ENCODE data around the gene SESTD1. TPM values are rescaled to one million over a fixed set of nuclear protein-coding genes. Genes with fewer than 3 reads are reported as not detected.
A peak's percentile ranks its signal among the peaks of the same experiment; 100 is the strongest.

Gene SESTD1
- total RNA-seq, 6 donors from 2014 or later, result 38.0 to 108 (median 92.4) TPM

DNA sequence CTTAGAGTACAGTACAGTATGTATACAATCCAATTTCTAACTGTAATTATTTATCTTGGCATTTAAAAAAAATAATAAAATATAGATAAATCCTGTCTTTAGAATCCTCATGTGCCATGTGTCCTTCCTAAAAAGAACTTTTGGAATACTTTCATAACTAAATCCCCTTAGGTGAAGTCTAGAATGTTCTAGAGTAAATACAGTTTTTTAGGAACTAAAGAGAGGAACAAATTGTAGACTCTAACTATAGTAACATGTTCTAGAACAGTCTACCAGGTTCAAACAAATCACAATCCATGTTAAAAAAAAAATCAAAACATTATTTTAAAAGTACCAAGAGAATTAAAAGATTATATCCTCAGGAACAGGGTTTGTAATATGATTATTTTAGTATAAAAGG lies 134.1 kb downstream of the SESTD1 start:
- H3K4me1 ChIP-seq, result no peaks in the 10 kb centered on the region
- TF ChIP-seq EP300 (IDR thresholded peaks at IDR 0.05), result no peak
- DNase-seq, result no peak
- no peaks in the 10 kb centered on the region for H3K27me3 ChIP-seq
- no peak for ATAC-seq (ENCODE audit: low FRiP score in 2 of 2)
- H3K27ac ChIP-seq, result no peak overlapping the region
- no peak overlapping the region for H3K4me3 ChIP-seq
- peaks cover 0 to 20% (median 0%) of the 10 kb centered on the region in 4 donors for H3K36me3 ChIP-seq
- H3K9me3 ChIP-seq, result no peaks in the 10 kb centered on the region

DNA sequence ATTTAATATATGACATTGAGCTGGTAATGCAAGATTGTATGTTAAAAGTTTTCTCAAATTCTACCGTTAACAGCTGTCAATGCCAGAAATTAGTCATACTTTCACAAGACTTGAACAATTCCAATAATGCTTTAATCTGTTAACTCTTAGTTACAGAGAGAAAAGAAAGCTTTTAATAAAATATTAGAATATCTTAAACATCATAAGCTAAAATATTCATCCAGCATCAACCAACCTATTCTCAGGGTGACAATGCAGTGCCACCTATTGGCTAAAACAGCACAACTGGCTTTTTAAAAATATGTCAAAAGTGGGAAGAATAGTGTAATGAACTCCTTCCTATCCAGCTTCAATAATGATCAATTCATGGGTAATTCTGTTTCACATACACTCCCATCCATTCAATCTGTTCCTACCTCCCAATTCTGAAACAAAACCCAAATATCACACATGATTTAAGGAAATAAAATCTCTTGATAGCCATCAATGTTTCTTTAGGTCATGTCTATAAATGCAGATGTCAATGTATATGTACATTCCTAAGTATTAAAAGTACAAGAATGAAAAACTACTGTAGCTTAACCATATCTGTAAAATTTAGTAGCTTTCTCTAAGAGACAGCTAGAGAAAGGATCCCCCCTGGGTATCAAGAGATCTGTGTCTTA lies 134.9 kb downstream of the SESTD1 start:
- TF ChIP-seq, protein P1, sequence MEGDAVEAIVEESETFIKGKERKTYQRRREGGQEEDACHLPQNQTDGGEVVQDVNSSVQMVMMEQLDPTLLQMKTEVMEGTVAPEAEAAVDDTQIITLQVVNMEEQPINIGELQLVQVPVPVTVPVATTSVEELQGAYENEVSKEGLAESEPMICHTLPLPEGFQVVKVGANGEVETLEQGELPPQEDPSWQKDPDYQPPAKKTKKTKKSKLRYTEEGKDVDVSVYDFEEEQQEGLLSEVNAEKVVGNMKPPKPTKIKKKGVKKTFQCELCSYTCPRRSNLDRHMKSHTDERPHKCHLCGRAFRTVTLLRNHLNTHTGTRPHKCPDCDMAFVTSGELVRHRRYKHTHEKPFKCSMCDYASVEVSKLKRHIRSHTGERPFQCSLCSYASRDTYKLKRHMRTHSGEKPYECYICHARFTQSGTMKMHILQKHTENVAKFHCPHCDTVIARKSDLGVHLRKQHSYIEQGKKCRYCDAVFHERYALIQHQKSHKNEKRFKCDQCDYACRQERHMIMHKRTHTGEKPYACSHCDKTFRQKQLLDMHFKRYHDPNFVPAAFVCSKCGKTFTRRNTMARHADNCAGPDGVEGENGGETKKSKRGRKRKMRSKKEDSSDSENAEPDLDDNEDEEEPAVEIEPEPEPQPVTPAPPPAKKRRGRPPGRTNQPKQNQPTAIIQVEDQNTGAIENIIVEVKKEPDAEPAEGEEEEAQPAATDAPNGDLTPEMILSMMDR (IDR thresholded peaks at IDR 0.05), result peak in 5 of 6 experiments; percentile 19 to 37 (median 26)
- TF ChIP-seq POLR2A (IDR thresholded peaks at IDR 0.05) (no peak), POLR2AphosphoS5 (IDR thresholded peaks at IDR 0.05) (no peak), EP300 (IDR thresholded peaks at IDR 0.05) (no peak)
- Histone ChIP-seq H3K9me3 (no peaks in the 10 kb centered on the region), H3K36me3 (peaks cover 0 to 20% (median 0%) of the 10 kb centered on the region in 4 donors), H3K27me3 (no peaks in the 10 kb centered on the region), H3K4me3 (no peak overlapping the region), H3K4me1 (no peaks in the 10 kb centered on the region), H3K27ac (no peak overlapping the region)
- 72 to 97% methylated on average over 1 of the region's 1 CpG for WGBS, 2 donors
- no peak for ATAC-seq (ENCODE audit: low FRiP score in 2 of 2)
- DNase-seq, result no peak

DNA sequence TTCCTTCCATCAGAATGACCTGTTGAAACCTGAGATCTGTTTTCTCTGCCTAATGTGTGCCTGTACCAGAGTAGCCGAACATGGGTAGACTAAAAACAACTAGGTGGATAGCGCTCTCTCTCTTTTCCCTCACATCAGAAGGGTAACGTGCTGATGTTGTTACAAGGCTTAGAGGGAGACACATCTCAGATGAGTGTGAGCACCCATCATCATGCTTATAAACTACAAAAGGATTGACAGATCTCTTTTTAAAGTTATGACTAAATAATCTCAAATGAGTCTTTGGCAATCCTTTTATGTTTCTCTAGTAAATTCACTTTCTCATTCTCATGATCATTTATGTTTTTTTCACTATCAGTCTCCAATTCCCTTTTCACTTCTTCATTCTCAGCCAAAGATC lies 139.2 kb downstream of the SESTD1 start:
- DNase-seq (no peak), ATAC-seq (ENCODE audit: low FRiP score in 2 of 2) (no peak)
- Histone ChIP-seq H3K4me3 (no peak overlapping the region), H3K36me3 (peaks cover 0 to 30% (median 3%) of the 10 kb centered on the region in 4 donors), H3K9me3 (no peaks in the 10 kb centered on the region), H3K27ac (no peak overlapping the region), H3K27me3 (no peaks in the 10 kb centered on the region), H3K4me1 (peaks cover 0 to 3% (median 0%) of the 10 kb centered on the region in 4 donors)
- TF ChIP-seq, protein P1 (IDR thresholded peaks at IDR 0.05), result no peak
- TF ChIP-seq POLR2A (IDR thresholded peaks at IDR 0.05) (no peak), POLR2AphosphoS5 (IDR thresholded peaks at IDR 0.05) (no peak), EP300 (IDR thresholded peaks at IDR 0.05) (no peak)
- 96 to 100% methylated on average over 3 of the region's 3 CpGs for WGBS, 2 donors

DNA sequence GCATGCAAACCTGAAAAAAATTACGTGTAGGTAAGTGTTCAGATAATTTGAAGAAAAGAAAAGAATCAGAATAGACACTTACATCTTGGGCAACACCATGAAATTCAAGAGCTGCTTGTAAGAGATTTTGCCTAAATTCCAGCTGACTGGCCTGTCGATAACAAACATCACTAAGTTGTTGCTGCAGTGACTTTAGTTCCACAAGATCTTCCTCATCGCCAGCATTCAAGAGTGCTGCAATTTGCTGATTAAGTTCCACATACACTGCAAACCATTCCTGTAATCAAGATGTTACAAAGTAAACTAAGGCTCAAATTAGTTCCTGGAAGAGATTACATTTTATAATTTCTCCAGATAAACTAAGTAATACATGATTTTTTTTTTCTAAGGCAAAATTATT lies 140.3 kb downstream of the SESTD1 start:
- H3K4me3 ChIP-seq, result no peak overlapping the region
- WGBS, 2 donors, result 65 to 66% methylated on average over 3 of the region's 3 CpGs
- DNase-seq (no peak), ATAC-seq (ENCODE audit: low FRiP score in 2 of 2) (no peak)
- TF ChIP-seq POLR2A (IDR thresholded peaks at IDR 0.05) (no peak), EP300 (IDR thresholded peaks at IDR 0.05) (no peak), POLR2AphosphoS5 (IDR thresholded peaks at IDR 0.05) (no peak)
- TF ChIP-seq, protein P1 (IDR thresholded peaks at IDR 0.05), result no peak
- no peak overlapping the region for H3K27ac ChIP-seq
- peaks cover 0 to 35% (median 7%) of the 10 kb centered on the region in 4 donors for H3K36me3 ChIP-seq
- no peaks in the 10 kb centered on the region for H3K27me3 ChIP-seq
- H3K4me1 ChIP-seq, result peaks cover 0 to 3% (median 0%) of the 10 kb centered on the region in 4 donors
- H3K9me3 ChIP-seq, result no peaks in the 10 kb centered on the region

DNA sequence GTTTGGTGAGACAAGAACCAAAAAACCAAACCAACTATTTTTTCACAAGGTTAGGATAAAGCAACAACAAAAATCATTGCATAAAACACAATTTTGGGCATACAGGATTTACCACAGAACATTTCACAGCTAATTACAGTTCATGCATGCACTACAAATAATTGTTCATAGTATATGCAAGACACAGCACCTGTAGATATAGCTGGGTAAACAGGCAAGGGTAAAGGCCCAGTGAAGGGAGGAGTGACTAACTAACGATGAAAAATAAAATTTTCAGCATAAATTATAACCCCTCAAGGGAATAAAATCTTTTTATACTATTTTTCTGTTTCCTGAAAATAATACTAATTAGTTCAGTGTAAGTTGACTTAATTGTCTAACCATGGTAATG lies 141.4 kb downstream of the SESTD1 start:
- no peaks in the 10 kb centered on the region for H3K9me3 ChIP-seq
- ATAC-seq (ENCODE audit: low FRiP score in 2 of 2), result no peak
- H3K27ac ChIP-seq, result no peak overlapping the region
- H3K36me3 ChIP-seq, result peaks cover 0 to 31% (median 7%) of the 10 kb centered on the region in 4 donors
- TF ChIP-seq POLR2AphosphoS5 (IDR thresholded peaks at IDR 0.05), result no peak
- no peak for TF ChIP-seq POLR2A (IDR thresholded peaks at IDR 0.05)
- TF ChIP-seq EP300 (IDR thresholded peaks at IDR 0.05), result no peak
- TF ChIP-seq, protein P1 (IDR thresholded peaks at IDR 0.05), result no peak
- WGBS, 2 donors, result 96 to 98% methylated on average over 1 of the region's 1 CpG
- no peaks in the 10 kb centered on the region for H3K27me3 ChIP-seq
- H3K4me1 ChIP-seq, result peaks cover 0 to 3% (median 0%) of the 10 kb centered on the region in 4 donors
- no peak overlapping the region for H3K4me3 ChIP-seq
- DNase-seq, result no peak
